Upper lobe of left lung (tissue), 4 donors: ENCODE data around the gene MTRR.

Experiments used
- CTCF ChIP-seq, 6 experiments: fragments of 450-650 bp in 4 of 6; fragments of 200-600 bp in 2 of 6; sonication (generic) in 2 of 6; IDR thresholded peaks; one replicate each; pipeline ENCODE4 v1.5.1; 2016 to 2019; ENCODE audit warnings: antibody characterized with exemption in 6 of 6
- POLR2A ChIP-seq, 4 donors: fragments of 450-650 bp; IDR thresholded peaks; one replicate each; pipeline ENCODE4 v1.5.1; 2016 to 2017; ENCODE audit warnings: antibody characterized with exemption in 4 of 4, mild to moderate bottlenecking in 2 of 4

DNA sequence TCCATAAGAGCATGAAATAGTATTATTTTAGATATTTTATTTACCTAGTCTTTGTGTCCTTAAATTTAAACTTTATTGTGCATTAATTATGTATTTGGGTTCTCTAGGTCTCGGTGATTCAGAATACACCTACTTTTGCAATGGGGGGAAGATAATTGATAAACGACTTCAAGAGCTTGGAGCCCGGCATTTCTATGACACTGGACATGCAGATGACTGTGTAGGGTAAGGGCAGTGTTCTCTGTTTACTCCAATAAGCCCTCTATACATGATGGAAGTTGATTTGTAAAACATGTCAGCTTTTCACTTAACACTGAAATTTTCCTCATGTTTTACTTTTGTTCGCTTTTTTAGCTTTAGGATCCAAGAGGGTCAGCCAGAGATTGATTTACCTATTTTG is 6.2 kb downstream of the MTRR start:
- TF ChIP-seq CTCF (IDR thresholded peaks at IDR 0.05), result no peak
- no peak for TF ChIP-seq POLR2A (IDR thresholded peaks at IDR 0.05)
